ENCODE results near the gene NAE1.

NAE1 gene

DNA sequence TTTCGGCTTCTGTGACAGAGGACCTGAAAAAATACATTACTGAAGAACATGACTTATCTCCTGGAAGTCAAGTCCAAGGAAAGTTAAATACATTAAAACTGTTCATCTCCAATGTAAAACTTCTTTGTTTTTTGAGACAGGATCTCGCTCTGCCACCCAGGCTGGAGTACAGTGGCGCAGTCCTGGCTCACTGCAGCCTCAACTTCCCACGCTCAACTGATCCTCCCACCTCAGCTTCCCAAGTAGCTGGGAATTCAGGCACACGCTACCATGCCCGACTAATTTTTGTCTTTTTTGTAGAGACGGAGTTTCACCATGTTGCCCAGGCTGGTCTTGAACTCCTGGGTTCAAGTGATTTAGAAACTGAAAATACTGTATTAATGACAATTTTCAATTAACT is 19.7 kb downstream of the NAE1 start:
- no peak overlapping the region for H3K4me3 ChIP-seq (ENCODE audit: control insufficient read depth, low read depth, low read length)
- TF ChIP-seq, protein P1, sequence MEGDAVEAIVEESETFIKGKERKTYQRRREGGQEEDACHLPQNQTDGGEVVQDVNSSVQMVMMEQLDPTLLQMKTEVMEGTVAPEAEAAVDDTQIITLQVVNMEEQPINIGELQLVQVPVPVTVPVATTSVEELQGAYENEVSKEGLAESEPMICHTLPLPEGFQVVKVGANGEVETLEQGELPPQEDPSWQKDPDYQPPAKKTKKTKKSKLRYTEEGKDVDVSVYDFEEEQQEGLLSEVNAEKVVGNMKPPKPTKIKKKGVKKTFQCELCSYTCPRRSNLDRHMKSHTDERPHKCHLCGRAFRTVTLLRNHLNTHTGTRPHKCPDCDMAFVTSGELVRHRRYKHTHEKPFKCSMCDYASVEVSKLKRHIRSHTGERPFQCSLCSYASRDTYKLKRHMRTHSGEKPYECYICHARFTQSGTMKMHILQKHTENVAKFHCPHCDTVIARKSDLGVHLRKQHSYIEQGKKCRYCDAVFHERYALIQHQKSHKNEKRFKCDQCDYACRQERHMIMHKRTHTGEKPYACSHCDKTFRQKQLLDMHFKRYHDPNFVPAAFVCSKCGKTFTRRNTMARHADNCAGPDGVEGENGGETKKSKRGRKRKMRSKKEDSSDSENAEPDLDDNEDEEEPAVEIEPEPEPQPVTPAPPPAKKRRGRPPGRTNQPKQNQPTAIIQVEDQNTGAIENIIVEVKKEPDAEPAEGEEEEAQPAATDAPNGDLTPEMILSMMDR (IDR thresholded peaks at IDR 0.05; ENCODE audit: control insufficient read depth, insufficient read depth, low read depth, low read length, missing control alignments) = no peak
- no peak for DNase-seq (ENCODE audit: low read depth)

DNA sequence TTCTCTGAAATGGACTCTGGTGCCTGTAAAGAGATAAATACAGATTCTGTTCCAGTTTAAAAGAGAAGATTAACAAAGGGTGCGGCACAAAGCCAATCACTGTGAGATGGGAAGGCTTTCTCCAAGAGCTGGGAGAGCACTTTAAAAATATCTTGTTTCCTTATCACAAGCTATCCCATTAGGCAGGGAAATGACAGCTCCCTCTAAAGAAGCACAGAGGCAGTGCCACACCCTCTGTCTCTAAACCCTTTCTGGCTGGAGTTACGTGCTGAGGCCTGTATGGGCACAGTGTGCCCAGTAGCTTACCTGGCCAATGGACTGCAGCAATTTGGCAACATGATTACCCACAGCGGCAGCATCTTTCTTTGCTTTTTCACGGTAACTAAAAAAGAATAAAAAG is 20.4 kb downstream of the NAE1 start:
- no peak for DNase-seq (ENCODE audit: low read depth)
- H3K4me3 ChIP-seq (ENCODE audit: control insufficient read depth, low read depth, low read length) = no peak overlapping the region
- TF ChIP-seq, protein P1 (IDR thresholded peaks at IDR 0.05; ENCODE audit: control insufficient read depth, insufficient read depth, low read depth, low read length, missing control alignments) = no peak

DNA sequence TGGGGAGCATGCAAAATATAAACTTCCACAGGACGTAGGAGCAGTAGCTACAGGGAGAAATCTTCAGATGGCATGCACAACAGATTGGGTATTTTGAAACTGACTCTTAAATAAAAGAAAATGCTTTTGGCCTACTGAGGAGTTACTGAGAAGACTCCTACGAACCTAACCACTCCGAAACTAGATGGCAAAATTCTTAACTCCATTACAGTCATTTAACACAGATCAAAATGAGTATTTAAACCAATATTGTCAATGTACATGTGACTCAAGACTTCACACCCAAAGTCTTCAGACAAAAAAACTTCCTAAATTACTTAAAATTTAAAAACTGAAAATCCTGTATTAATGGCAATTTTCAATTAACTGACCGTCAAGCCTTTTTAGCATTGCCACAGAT is 21.0 kb downstream of the NAE1 start:
- no peak for DNase-seq (ENCODE audit: low read depth)
- TF ChIP-seq, protein P1 (IDR thresholded peaks at IDR 0.05; ENCODE audit: control insufficient read depth, insufficient read depth, low read depth, low read length, missing control alignments) = no peak
- H3K4me3 ChIP-seq (ENCODE audit: control insufficient read depth, low read depth, low read length) = no peak overlapping the region

DNA sequence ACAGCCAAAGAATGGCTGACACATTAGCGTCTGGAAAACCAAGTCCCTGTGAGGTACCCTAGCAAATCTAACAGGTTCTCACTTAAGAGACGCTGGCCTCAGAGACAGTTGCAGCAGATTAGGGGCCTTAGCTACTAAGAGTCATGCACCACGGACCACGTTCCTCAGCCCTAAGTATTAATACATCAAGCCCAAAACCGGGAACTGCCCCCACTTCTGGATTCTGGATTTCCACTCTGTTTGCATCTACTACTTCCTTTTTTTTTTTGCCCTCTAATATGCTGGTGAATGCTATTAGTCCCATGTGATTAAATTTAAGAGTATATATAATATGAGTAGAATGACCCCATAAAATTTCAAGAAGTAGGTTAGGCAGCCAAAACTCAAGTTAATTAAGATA is 28.6 kb downstream of the NAE1 start:
- TF ChIP-seq, protein P1 (IDR thresholded peaks at IDR 0.05; ENCODE audit: control insufficient read depth, insufficient read depth, low read depth, low read length, missing control alignments) = no peak
- no peak overlapping the region for H3K4me3 ChIP-seq (ENCODE audit: control insufficient read depth, low read depth, low read length)
- no peak for DNase-seq (ENCODE audit: low read depth)

DNA sequence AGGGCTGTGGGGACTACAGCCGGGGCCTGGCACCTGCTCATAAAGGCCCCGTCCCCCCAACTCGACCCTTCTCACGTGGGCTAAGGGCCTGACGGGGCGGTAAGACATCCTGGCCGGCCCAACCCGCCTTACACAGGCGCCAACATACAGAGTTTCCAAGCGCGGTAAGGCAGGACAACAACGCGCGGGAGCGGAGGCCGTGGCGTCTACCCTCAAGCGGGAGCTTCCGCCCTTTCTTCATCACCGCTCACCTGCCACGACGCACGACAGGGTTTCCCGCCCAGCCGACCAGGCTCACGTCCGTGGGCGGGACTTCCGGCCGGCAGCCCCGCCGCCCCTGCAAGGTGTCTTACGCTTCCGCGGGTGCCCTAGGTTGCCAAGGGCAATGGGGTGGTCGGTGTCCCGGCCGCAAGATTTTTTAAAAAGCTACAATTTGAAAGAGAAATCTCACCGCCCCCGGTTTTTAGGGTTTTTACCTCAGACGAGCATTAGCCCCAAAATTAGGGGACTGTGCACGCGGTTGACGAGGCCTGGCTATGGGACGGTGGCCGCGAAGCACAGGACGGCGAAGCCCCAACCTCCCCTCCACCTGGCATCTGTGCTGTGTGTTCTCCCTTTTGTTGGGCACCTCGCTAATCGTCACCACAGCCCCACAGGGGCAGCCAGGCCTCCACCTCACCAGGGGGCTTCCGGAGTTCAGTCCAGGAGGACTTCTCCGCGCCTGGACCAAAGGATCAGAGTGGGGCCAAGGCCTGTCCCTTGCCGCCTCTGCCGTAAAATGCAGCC is 29.3 kb downstream of the NAE1 start, which contains the start of gene TERB1:
Gene TERB1 (minus strand): TSS at position 265 of the 786 bp plus-strand sequence. CDS start 4,786 bp downstream, outside the sequence.
- no peak for DNase-seq (ENCODE audit: low read depth)
- H3K4me3 ChIP-seq (ENCODE audit: control insufficient read depth, low read depth, low read length) = no peak within 1 kb of the TSS
- TF ChIP-seq, protein P1 (IDR thresholded peaks at IDR 0.05; ENCODE audit: control insufficient read depth, insufficient read depth, low read depth, low read length, missing control alignments) = no peak

DNA sequence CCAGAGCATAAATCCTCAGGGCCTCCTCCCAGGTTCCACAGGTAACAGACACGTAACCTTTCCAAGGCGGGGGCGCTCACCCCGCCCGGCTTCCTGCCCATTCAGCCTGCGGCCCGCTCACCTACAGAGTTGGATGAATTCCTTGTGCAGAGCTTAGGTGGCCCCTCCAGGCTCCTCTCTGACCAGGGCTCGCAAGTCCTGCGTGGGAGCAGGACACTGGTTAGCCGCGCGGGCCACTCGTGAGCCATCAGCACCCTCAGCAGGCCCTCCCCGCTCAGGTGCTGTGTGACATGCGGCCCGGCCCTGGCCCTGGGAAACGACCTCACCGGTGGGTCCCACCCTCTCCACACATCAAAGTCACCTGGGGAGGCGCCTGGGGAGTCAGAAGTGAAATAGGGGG is 29.9 kb downstream of the NAE1 start:
- DNase-seq (ENCODE audit: low read depth) = no peak
- H3K4me3 ChIP-seq (ENCODE audit: control insufficient read depth, low read depth, low read length) = no peak overlapping the region
- TF ChIP-seq, protein P1 (IDR thresholded peaks at IDR 0.05; ENCODE audit: control insufficient read depth, insufficient read depth, low read depth, low read length, missing control alignments) = no peak

Data from AG09309 (cell line).